Dendritic cell treated with granulocyte-macrophage colony-stimulating factor and Interleukin-4, amounts not matched to agents 40 ng/mL and 50 ng/mL, for 4 days (primary cell): ENCODE measurements around the gene BRD1.

Experiments used
- H3K27ac Mint-ChIP-seq: one replicate; pipeline ENCODE4 v1.8.0; 2022; ENCODE audit warnings: mild to moderate bottlenecking, mixed read lengths
- H3K27me3 Mint-ChIP-seq: one replicate; pipeline ENCODE4 v1.8.0; 2022; ENCODE audit warnings: mild to moderate bottlenecking, mixed read lengths
- H3K36me3 Mint-ChIP-seq: one replicate; pipeline ENCODE4 v1.8.0; 2022; ENCODE audit warnings: low read depth, mixed read lengths
- H3K4me1 Mint-ChIP-seq: one replicate; pipeline ENCODE4 v1.8.0; 2022; ENCODE audit warnings: low read depth, mixed read lengths
- H3K4me3 Mint-ChIP-seq: one replicate; pipeline ENCODE4 v1.8.0; 2022; ENCODE audit warnings: mild to moderate bottlenecking, moderate library complexity, mixed read lengths
- H3K9me3 Mint-ChIP-seq: one replicate; pipeline ENCODE4 v1.8.0; 2022; ENCODE audit warnings: mixed read lengths
- intact Hi-C: fragments of 100-400 bp; cut with micrococcal nuclease; formaldehyde crosslinking; loops from one replicate; pipeline ENCODE4 v1.15.0; 2022

Gene BRD1

GRCh38 chr22:49810363-49811019 is 17.2 kb downstream of the BRD1 start:
- H3K4me1 Mint-ChIP-seq = peaks cover 65% of the 10 kb centered on the region
- intact Hi-C loops = no loop called here
- H3K27me3 Mint-ChIP-seq = no peaks in the 10 kb centered on the region
- no peaks in the 10 kb centered on the region for H3K9me3 Mint-ChIP-seq
- H3K36me3 Mint-ChIP-seq = peaks cover 54% of the 10 kb centered on the region
- peak overlapping the region; percentile 36 for H3K4me3 Mint-ChIP-seq
- H3K27ac Mint-ChIP-seq = no peak overlapping the region

DNA sequence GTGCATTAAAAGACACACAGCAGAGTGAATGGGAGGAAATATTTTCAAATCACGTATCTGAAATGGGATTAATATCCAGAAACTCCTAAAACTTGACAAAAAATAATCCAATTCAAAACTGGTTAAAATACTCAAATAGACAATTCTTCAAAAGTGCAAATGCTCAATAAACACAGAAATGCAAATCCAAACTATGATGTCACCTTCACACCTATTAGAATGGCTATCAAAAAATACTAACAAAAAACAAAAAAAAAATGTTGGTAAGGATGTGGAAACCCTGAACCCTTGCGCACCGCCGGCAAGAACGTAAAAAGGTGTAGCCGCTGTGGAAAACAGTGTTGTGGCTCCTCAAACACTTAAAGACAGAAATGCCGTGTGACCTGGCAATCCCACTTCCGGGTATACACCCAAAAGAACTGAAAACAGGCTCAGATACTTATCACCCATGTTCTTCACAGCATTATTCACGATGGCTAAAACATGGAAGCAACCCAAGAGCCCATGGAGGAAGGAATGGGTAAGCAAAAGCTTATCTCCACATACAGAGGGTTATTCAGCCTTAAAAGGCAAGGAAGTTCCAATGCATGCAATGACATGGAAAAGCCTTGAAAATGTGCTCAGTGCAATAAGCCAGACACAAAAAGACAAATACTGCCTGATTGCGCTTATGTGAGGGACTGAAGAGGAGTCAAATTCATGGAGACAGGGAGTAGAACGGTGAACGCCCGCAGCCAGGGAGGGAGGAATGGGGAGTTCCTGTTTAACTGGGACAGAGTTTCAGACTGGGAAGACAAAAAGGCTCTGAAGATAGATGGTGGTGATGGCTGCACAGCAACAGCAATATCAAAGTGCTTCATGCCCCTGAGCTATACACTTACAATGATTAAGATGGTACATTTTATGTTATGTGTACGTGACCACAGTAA is 19.6 kb downstream of the BRD1 start:
- no peak overlapping the region for H3K4me3 Mint-ChIP-seq
- H3K27ac Mint-ChIP-seq = peak overlapping the region; percentile 34
- intact Hi-C loops = no loop called here
- H3K27me3 Mint-ChIP-seq = no peaks in the 10 kb centered on the region
- H3K4me1 Mint-ChIP-seq = peaks cover 62% of the 10 kb centered on the region
- H3K36me3 Mint-ChIP-seq = peaks cover 58% of the 10 kb centered on the region
- H3K9me3 Mint-ChIP-seq = no peaks in the 10 kb centered on the region

DNA sequence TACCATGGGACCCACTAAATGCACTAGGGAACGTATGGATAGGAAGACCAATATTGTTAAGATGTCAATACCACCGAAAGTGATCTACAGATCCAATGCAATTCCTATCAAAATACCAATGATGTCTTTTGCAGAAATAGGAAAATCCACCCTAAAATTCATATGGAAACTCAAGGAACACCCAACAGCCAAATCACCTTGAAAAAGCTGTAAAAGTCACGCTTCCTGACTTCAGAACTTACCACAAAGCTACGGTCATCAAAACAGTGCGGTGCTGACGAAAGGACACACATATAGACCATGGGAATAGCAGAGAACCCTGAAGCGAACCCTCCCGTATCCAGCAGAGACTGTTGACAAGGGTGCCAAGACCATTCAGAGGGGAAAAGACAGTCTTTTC is 20.5 kb downstream of the BRD1 start:
- no peaks in the 10 kb centered on the region for H3K9me3 Mint-ChIP-seq
- H3K27ac Mint-ChIP-seq = no peak overlapping the region
- H3K36me3 Mint-ChIP-seq = peaks cover 61% of the 10 kb centered on the region
- peaks cover 53% of the 10 kb centered on the region for H3K4me1 Mint-ChIP-seq
- no peaks in the 10 kb centered on the region for H3K27me3 Mint-ChIP-seq
- H3K4me3 Mint-ChIP-seq = no peak overlapping the region
- intact Hi-C loops = no loop called here

- H3K27ac Mint-ChIP-seq = no peak overlapping the region
- H3K4me3 Mint-ChIP-seq = no peak overlapping the region
- H3K27me3 Mint-ChIP-seq = no peaks in the 10 kb centered on the region
- H3K9me3 Mint-ChIP-seq = no peaks in the 10 kb centered on the region
- intact Hi-C loops = no loop called here
- H3K4me1 Mint-ChIP-seq = peaks cover 30% of the 10 kb centered on the region
- peaks cover 84% of the 10 kb centered on the region for H3K36me3 Mint-ChIP-seq
Observed at GRCh38 chr22:49803737-49804375, 23.8 kb downstream of the BRD1 start.

GRCh38 chr22:49803134-49803533 is 24.5 kb downstream of the BRD1 start:
- intact Hi-C loops = no loop called here
- no peak overlapping the region for H3K27ac Mint-ChIP-seq
- H3K4me3 Mint-ChIP-seq = no peak overlapping the region
- no peaks in the 10 kb centered on the region for H3K27me3 Mint-ChIP-seq
- no peaks in the 10 kb centered on the region for H3K9me3 Mint-ChIP-seq
- H3K4me1 Mint-ChIP-seq = peaks cover 23% of the 10 kb centered on the region
- H3K36me3 Mint-ChIP-seq = peaks cover 91% of the 10 kb centered on the region

DNA sequence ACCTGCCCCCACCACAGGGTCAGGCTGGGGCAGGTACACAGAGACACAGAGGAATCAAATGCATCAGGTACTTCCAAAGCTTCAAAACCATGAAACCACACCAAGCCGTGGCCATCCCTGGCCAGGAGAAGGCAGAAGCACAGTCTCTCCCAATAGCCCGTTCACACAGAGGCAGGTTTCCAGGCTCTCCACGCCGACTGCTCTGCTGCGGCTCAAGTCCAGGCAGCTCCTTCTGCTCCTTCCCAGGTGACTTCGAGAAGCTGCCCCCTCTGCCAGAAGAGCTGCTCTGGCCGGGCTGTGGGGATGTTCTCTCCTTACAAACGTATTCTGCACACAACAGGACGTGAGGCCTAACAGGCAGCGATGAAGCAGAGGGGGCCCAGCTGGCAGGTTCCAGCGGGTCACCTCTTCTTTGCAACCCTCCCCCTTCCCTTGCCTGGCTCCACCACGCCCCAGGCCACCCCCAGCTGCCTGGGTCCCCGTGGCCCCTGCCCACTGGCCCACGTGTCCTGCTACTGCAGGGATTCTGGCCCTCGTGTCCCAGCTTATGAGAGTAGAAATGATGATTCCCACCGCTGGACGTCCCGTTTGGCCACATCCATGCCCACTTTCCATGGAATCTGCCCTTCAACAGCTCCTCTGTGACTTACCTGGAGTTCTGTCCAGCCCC is 26.1 kb downstream of the BRD1 start:
- no peaks in the 10 kb centered on the region for H3K9me3 Mint-ChIP-seq
- no peaks in the 10 kb centered on the region for H3K27me3 Mint-ChIP-seq
- peaks cover 10% of the 10 kb centered on the region for H3K4me1 Mint-ChIP-seq
- no peak overlapping the region for H3K4me3 Mint-ChIP-seq
- H3K27ac Mint-ChIP-seq = no peak overlapping the region
- peaks cover 98% of the 10 kb centered on the region for H3K36me3 Mint-ChIP-seq
- intact Hi-C loops = no loop called here

DNA sequence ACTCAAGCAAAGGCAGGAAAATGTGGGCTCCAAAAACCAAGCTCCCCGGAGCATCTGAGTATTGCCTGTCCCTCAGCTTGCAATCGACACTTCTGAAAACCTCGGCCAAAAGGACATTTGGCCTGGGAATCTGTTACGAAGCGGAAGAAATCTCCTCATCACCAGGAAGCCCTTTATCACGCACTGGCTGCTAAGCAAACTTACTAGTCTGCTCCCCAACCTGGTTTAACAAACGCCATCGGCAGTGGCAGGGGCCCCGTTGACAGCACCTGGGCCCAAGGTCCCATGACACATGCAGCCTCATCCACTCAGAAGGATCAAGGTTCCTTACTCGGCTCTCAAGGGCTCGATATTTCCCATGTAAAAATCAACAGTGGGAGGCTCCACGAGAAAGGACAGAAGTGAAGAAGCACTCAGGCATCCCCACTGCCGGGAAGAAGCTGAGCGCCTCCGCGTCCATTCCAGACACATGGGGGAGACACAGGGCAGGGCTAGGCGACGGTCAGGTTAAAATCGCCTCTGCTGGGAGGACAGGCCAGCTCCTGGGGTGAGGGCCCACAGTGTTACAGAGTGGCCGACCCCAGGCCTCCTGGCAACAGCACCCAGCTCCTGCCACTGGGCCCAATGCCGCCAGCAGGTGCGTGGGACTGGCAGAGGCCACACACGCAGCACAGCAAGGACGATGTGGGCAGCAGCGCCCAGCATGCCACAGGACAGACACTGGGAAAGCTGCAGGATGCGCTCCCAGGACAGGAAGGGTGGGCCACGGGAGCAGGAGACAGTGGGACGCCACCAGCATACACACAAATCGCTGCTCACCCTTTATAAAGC is 27.1 kb downstream of the BRD1 start:
- Mint-ChIP-seq H3K4me1 (peaks cover 5% of the 10 kb centered on the region), H3K27ac (no peak overlapping the region), H3K4me3 (no peak overlapping the region), H3K36me3 (peaks cover 99% of the 10 kb centered on the region), H3K9me3 (no peaks in the 10 kb centered on the region), H3K27me3 (no peaks in the 10 kb centered on the region)
- intact Hi-C loops = no loop called here

DNA sequence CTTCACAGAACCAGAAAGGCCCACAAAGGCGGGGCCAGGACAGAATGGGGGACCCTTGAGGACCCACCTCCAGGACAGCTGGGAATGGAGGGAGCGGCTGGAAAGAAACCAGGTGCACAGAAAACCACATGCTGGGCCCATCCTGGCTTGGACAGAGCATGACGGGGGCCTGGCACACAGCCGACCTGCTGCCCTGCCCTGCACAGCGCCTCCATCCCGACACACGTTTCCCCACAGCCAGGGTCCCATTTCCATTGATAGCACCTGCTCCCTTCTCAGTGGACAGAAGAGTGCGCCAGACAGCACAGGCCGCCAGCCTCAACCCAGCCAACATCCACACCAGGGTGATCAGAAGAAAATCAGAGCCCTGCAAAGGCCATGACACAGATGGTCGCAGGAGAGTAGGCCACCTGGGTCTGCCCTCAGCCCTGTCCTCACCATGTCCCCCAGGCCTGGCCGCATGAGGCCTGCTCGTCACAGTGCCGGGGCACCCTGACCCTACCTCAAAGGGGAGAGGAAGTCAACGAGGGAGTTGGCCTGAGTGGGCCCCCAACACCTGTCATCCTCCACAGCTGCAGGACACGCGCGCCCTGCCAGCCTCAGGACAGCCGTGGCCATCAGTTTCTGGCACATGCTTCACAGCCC is 28.1 kb downstream of the BRD1 start:
- Mint-ChIP-seq H3K36me3 (peaks cover 99% of the 10 kb centered on the region), H3K9me3 (no peaks in the 10 kb centered on the region), H3K27ac (no peak overlapping the region), H3K27me3 (no peaks in the 10 kb centered on the region), H3K4me1 (peaks cover 5% of the 10 kb centered on the region), H3K4me3 (no peak overlapping the region)
- intact Hi-C loops = no loop called here

- no peaks in the 10 kb centered on the region for H3K9me3 Mint-ChIP-seq
- no peak overlapping the region for H3K4me3 Mint-ChIP-seq
- intact Hi-C loops = no loop called here
- peaks cover 99% of the 10 kb centered on the region for H3K36me3 Mint-ChIP-seq
- peaks cover 2% of the 10 kb centered on the region for H3K4me1 Mint-ChIP-seq
- no peak overlapping the region for H3K27ac Mint-ChIP-seq
- no peaks in the 10 kb centered on the region for H3K27me3 Mint-ChIP-seq
Observed at GRCh38 chr22:49798486-49799151, 29.1 kb downstream of the BRD1 start.

DNA sequence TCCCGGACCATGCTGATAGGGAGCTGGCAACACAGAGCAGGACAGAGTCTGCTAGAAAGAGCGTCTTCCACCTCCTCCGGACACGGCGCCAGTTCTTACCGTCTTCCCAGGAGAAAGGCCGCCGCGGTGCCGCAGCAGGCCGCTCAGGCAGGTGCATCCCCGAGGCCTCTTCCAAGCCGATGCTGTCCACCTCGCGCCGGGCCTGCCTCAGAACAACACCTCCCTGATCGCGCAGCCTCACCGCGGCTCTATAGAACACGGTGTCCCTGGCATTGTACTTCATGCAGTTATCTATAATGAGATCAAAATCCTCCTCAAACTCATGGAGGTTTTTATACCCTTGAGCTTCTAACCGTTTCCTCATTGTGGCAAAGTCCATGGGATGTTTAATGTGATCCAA is 30.0 kb downstream of the BRD1 start:
- H3K4me1 Mint-ChIP-seq = no peaks in the 10 kb centered on the region
- H3K27me3 Mint-ChIP-seq = no peaks in the 10 kb centered on the region
- H3K36me3 Mint-ChIP-seq = peaks cover 99% of the 10 kb centered on the region
- H3K27ac Mint-ChIP-seq = no peak overlapping the region
- H3K9me3 Mint-ChIP-seq = no peaks in the 10 kb centered on the region
- no peak overlapping the region for H3K4me3 Mint-ChIP-seq
- intact Hi-C loops = no loop called here

GRCh38 chr22:49796596-49797270 is 30.9 kb downstream of the BRD1 start:
- Mint-ChIP-seq H3K27me3 (no peaks in the 10 kb centered on the region), H3K27ac (no peak overlapping the region), H3K36me3 (peaks cover 100% of the 10 kb centered on the region)

DNA sequence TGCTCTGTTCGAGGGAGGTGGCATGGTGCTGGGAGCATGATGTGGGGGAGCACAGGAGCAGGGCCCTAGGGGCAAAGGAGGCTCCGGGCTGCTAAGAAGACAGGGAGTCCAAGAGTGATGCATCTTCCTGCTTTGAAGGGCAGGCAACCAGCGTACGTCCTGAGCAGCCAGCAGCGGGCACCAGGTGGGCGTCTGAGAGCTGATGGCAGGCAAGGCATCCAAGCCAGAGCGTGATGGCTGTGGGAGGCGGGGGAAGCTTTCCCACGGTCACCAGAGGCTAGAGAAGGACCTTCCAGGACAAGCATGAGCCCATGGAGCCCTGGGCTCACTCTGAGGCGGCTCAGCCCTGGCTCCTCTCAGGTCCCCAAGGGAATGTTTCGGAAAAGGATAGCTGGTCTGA is 32.2 kb downstream of the BRD1 start:
- no peak overlapping the region for H3K27ac Mint-ChIP-seq
- peaks cover 13% of the 10 kb centered on the region for H3K4me1 Mint-ChIP-seq
- intact Hi-C loops = no loop called here
- H3K4me3 Mint-ChIP-seq = no peak overlapping the region
- no peaks in the 10 kb centered on the region for H3K27me3 Mint-ChIP-seq
- no peaks in the 10 kb centered on the region for H3K9me3 Mint-ChIP-seq
- H3K36me3 Mint-ChIP-seq = peaks cover 100% of the 10 kb centered on the region

More at GRCh38 chr22:49796596-49797270, 30.9 kb downstream of the BRD1 start:
- Mint-ChIP-seq H3K4me3 (no peak overlapping the region), H3K9me3 (no peaks in the 10 kb centered on the region), H3K4me1 (peaks cover 1% of the 10 kb centered on the region)
- intact Hi-C loops = no loop called here
